Gastroesophageal sphincter (tissue), 4 donors: ENCODE data around the gene TMED4. TPM values are rescaled to one million over a fixed set of nuclear protein-coding genes. Genes with fewer than 3 reads are reported as not detected.
A peak's percentile ranks its signal among the peaks of the same experiment; 100 is the strongest.

Experiments
- ATAC-seq: fragments of 150-250 bp; one replicate; pipeline ENCODE4 v1.9.1; 2016; ENCODE audit warnings: mild to moderate bottlenecking, moderate library complexity
- H3K27ac ChIP-seq, 4 donors: fragments of 200-600 bp; sonication (generic) in 3 of 4; 1 replicate in 3 of 4; 2 replicates in 1 of 4; pipeline ENCODE4 v1.5.1; 2016 to 2019
- H3K27me3 ChIP-seq: fragments of 200-600 bp; sonication (generic); one replicate; pipeline ENCODE4 v1.5.1; 2019
- H3K36me3 ChIP-seq, 2 donors: fragments of 200-600 bp; sonication (generic); one replicate each; pipeline ENCODE4 v1.5.1; 2019; ENCODE audit warnings: control low read depth in 1 of 2
- H3K4me1 ChIP-seq, 3 donors: fragments of 200-600 bp; sonication (generic); 1 replicate in 2 of 3; 2 replicates in 1 of 3; pipeline ENCODE4 v1.5.1; 2016 to 2019; ENCODE audit warnings: control low read depth in 2 of 3
- H3K4me3 ChIP-seq, 2 donors: fragments of 200-600 bp; sonication (generic); one replicate each; pipeline ENCODE4 v1.5.1; 2019; ENCODE audit warnings: mild to moderate bottlenecking in 1 of 2, moderate library complexity in 1 of 2
- H3K9me3 ChIP-seq, 3 donors: fragments of 200-600 bp; sonication (generic); one replicate each; pipeline ENCODE4 v1.5.1; 2017 to 2019; ENCODE audit warnings: control low read depth in 2 of 3
- EP300 ChIP-seq: sonication (generic); formaldehyde crosslinking; IDR thresholded peaks from one replicate; pipeline ENCODE4 v1.6.1; 2017; ENCODE audit warnings: antibody characterized with exemption, mild to moderate bottlenecking
- POLR2A ChIP-seq, 2 donors: fragments of 450-650 bp; IDR thresholded peaks; one replicate each; pipeline ENCODE4 v1.6.1; 2017; ENCODE audit warnings: antibody characterized with exemption in 2 of 2, mild to moderate bottlenecking in 2 of 2, moderate library complexity in 1 of 2
- POLR2AphosphoS5 ChIP-seq: sonication (generic); formaldehyde crosslinking; IDR thresholded peaks from one replicate; pipeline ENCODE4 v1.6.1; 2017; ENCODE audit warnings: antibody characterized with exemption
- WGBS, 2 donors: methylation state at CpG; one replicate each; pipeline ENCODE4 v1.1.5; 2018; ENCODE audit warnings: low coverage in 1 of 2; 5-methylcytosine and 5-hydroxymethylcytosine counted together
- total RNA-seq, 4 donors: library from RNA; depleted of rRNA; stranded (reverse); fragments of >200 nt; gene quantifications; one replicate each; pipeline ENCODE4 v1.1.0, GENCODE V29; 2016
- TF ChIP-seq, protein P1 (sequence below), 4 experiments: fragments of 200-600 bp in 2 of 4; fragments of 450-650 bp in 2 of 4; sonication (generic) in 1 of 4; IDR thresholded peaks; one replicate each; pipeline ENCODE4 v1.5.1; 2017 to 2019; ENCODE audit warnings: antibody characterized with exemption in 4 of 4, mild to moderate bottlenecking in 2 of 4, moderate library complexity in 2 of 4

Gene TMED4
- total RNA-seq, 4 donors from 2014 or later: 124 to 193 (median 160) TPM

DNA sequence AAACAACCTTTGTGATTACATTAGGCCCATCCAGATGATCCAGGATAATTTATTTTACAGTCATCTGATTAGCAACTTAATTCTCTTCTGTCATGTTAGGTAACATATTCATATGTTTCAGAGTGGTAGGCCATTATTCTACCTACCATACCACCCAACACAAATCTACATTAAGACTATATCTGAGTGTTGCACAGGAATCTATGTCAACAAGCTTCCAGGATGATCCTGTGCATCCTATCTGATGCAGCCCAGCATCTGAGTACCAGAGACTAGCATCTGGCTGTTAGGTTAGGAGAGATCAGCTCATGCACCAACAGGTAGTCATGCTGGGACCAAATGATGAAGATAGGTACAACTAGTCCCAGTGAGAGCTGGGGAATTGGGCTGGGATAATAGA, 7.0 kb downstream of the TMED4 start:
- Histone ChIP-seq H3K9me3 (no peaks in the 10 kb centered on the region), H3K4me1 (peaks cover 0 to 50% (median 14%) of the 10 kb centered on the region in 3 donors), H3K27ac (peak overlapping the region in 3 of 4 donors; percentile 89 to 94 (median 90)), H3K36me3 (peaks cover 0 to 78% of the 10 kb centered on the region in 2 donors), H3K27me3 (no peaks in the 10 kb centered on the region), H3K4me3 (no peak overlapping the region)
- ATAC-seq: no peak
- TF ChIP-seq POLR2A (IDR thresholded peaks at IDR 0.05) (no peak), EP300 (no peak), POLR2AphosphoS5 (no peak)
- TF ChIP-seq, protein P1, sequence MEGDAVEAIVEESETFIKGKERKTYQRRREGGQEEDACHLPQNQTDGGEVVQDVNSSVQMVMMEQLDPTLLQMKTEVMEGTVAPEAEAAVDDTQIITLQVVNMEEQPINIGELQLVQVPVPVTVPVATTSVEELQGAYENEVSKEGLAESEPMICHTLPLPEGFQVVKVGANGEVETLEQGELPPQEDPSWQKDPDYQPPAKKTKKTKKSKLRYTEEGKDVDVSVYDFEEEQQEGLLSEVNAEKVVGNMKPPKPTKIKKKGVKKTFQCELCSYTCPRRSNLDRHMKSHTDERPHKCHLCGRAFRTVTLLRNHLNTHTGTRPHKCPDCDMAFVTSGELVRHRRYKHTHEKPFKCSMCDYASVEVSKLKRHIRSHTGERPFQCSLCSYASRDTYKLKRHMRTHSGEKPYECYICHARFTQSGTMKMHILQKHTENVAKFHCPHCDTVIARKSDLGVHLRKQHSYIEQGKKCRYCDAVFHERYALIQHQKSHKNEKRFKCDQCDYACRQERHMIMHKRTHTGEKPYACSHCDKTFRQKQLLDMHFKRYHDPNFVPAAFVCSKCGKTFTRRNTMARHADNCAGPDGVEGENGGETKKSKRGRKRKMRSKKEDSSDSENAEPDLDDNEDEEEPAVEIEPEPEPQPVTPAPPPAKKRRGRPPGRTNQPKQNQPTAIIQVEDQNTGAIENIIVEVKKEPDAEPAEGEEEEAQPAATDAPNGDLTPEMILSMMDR (IDR thresholded peaks at IDR 0.05): no peak

DNA sequence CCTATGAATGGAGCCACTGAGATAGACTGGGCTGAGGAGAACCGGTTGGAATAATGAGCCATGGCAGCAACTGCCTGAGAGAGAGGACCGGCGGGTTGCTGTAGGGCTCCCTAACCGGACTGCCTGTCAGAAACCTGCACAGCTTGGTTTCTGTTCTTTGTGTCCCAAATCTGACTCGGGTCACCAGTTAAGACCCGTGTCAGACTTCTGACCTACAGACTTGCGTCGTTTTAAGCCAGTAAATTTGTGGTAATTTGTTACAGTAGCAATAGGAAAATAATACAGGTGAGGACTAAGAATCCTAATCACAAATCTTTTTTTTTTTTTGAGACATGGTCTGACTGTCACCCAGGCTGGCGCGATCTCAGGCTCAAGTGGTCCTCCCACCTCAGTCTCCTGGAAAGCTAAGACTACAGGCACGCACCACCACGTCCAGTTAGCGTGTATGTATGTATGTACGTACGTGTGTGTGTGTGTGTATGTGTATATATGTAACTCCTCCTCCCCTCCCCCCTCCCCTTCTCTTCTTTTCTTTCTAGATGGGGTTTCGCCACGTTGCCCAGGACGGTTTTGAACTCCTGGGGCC, 7.7 kb downstream of the TMED4 start:
- no peak for ATAC-seq
- H3K9me3 ChIP-seq: no peaks in the 10 kb centered on the region
- peak overlapping the region; percentile 83 to 94 (median 90) for H3K27ac ChIP-seq
- peaks cover 0 to 78% of the 10 kb centered on the region in 2 donors for H3K36me3 ChIP-seq
- TF ChIP-seq, protein P1 (IDR thresholded peaks at IDR 0.05): no peak
- no peak for TF ChIP-seq EP300
- no peak for TF ChIP-seq POLR2A (IDR thresholded peaks at IDR 0.05)
- TF ChIP-seq POLR2AphosphoS5: no peak
- 0 to 22% methylated on average over 3 to 13 of the region's 18 CpGs for WGBS, 2 donors
- peak overlapping the region; percentile 93 to 95 for H3K4me3 ChIP-seq
- peaks cover 0 to 44% (median 14%) of the 10 kb centered on the region in 3 donors for H3K4me1 ChIP-seq
- H3K27me3 ChIP-seq: no peaks in the 10 kb centered on the region

DNA sequence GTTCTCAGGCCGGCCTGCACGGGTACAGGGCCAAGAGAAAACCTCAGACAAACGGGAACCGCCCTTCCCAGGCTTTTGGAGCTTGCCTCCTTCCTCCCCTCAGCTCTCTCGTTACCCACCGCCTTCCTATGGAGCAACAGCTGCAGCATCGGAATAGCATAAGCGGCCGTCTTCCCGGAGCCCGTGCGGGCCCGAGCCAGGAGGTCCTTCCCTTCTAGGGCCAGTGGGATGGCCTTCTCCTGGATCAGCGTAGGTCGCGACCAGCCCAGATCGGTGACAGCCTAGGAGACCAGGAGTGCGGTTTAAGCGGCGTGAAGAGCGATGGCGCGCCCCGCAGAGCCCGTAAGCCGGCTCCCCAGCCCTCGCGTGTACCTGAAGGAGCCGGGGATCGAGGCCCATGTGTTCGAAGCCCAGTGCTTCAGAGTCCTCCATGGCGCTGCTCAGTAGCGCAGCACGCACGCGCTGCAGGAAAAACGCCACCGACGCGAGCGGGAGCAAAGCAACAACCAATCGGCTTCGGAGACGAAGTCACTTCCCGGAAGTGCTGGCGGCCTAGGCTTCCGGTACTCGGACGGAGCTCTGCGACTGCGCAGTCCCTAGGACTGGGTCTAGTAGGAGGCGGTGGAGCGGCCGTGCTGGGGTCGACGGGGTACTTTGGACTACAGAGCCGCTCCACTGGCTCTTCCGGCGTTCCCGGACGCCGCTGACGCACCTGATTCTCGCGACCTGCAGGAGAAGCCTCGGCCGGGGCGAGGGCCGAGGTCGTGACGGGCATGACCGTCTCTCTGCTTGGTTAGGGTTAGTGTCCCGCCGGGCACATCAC, 8.4 kb downstream of the TMED4 start, which contains the start of gene DDX56:
TSS of gene DDX56 (minus strand) at position 445 of the 823 bp plus-strand sequence. CDS start at position 432, 13 bp downstream.
- WGBS, 2 donors: 0% methylated on average over 3 to 4 of the region's 74 CpGs
- H3K4me1 ChIP-seq: peaks cover 0 to 37% (median 14%) of the 10 kb centered on the region in 3 donors
- H3K36me3 ChIP-seq: peaks cover 0 to 78% of the 10 kb centered on the region in 2 donors
- H3K9me3 ChIP-seq: no peaks in the 10 kb centered on the region
- H3K4me3 ChIP-seq: peak within 1 kb of the TSS; percentile 93 to 95
- peak; percentile 99 for ATAC-seq
- no peaks in the 10 kb centered on the region for H3K27me3 ChIP-seq
- TF ChIP-seq POLR2AphosphoS5 (peak; percentile 96), EP300 (no peak), POLR2A (IDR thresholded peaks at IDR 0.05) (peak; percentile 85 to 92)
- TF ChIP-seq, protein P1 (IDR thresholded peaks at IDR 0.05): no peak
- H3K27ac ChIP-seq: peak within 1 kb of the TSS; percentile 83 to 94 (median 90)

DNA sequence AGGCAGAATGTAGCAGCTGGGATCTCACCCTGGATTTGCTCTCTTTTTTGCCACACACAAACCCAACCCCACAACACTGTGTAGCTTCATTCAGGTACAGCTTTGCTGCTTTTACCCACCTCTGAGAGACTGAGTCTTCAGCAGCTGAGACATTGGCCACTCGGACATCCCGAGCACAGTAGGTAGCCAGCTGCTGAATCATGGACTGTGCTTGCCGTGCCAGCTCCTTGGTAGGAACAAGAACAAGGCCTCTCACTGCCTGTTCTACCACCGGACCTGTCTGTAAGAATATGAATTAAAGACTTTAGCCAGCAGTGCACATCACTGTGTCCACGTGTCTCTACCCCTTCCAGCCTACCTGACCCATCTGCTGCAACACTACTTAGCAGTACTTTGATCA, 9.3 kb downstream of the TMED4 start:
- WGBS, 2 donors: 62 to 74% methylated on average over 3 to 4 of the region's 5 CpGs
- no peaks in the 10 kb centered on the region for H3K9me3 ChIP-seq
- H3K27ac ChIP-seq: peak overlapping the region in 3 of 4 donors; percentile 89 to 94 (median 90)
- TF ChIP-seq POLR2AphosphoS5: no peak
- ATAC-seq: no peak
- peak overlapping the region; percentile 93 to 95 for H3K4me3 ChIP-seq
- H3K27me3 ChIP-seq: no peaks in the 10 kb centered on the region
- peaks cover 0 to 78% of the 10 kb centered on the region in 2 donors for H3K36me3 ChIP-seq
- peaks cover 0 to 37% (median 14%) of the 10 kb centered on the region in 3 donors for H3K4me1 ChIP-seq

DNA sequence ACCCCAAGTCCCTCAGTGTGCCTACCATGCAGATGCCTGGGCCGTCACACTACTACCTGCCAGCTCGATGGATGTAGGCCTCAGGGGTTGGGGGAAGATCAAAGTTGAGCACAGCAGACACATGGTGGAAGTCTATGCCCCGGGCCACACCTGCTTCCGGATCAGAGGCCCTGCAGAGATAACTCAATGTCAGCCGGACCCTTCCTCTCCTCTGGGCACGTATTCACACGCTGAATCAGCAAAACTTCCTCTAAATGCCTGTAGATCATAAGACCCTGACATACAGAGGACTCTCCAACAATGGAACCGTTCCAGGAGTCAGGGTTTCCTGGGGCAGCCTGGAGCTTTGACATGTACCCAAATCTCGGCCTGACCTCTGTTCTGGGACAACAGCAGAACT, 12.1 kb downstream of the TMED4 start:
- no peak for TF ChIP-seq POLR2A (IDR thresholded peaks at IDR 0.05)
- TF ChIP-seq POLR2AphosphoS5: no peak
- Histone ChIP-seq H3K4me1 (peaks cover 0 to 39% (median 17%) of the 10 kb centered on the region in 3 donors), H3K36me3 (peaks cover 0 to 79% of the 10 kb centered on the region in 2 donors), H3K4me3 (no peak overlapping the region), H3K27ac (no peak overlapping the region), H3K27me3 (no peaks in the 10 kb centered on the region), H3K9me3 (no peaks in the 10 kb centered on the region)
- WGBS, 2 donors: 83% methylated on average over 2 of the region's 9 CpGs; no CpG with 5 or more reads in 1 of the 2 donors
- no peak for ATAC-seq
